SU-DHL-6 (cell line): ENCODE data around the gene GLOD4.

Experiments used
- EZH2phosphoT487 ChIP-seq: fragments of 200-600 bp; sonication (generic), shearing (Covaris generic); conservative IDR thresholded peaks from 2 replicates; pipeline ENCODE4 v1.6.1; 2018; ENCODE audit warnings: mild to moderate bottlenecking, antibody characterized with exemption, low read length, moderate library complexity, mixed read lengths
- TF ChIP-seq, protein P1 (sequence below): fragments of 200-600 bp; sonication (generic); IDR thresholded peaks from one replicate; pipeline ENCODE4 v1.5.1; 2017; ENCODE audit warnings: antibody characterized with exemption, mild to moderate bottlenecking, low read length, moderate library complexity; ENCODE audit not compliant: insufficient read depth, poor library complexity, severe bottlenecking

DNA sequence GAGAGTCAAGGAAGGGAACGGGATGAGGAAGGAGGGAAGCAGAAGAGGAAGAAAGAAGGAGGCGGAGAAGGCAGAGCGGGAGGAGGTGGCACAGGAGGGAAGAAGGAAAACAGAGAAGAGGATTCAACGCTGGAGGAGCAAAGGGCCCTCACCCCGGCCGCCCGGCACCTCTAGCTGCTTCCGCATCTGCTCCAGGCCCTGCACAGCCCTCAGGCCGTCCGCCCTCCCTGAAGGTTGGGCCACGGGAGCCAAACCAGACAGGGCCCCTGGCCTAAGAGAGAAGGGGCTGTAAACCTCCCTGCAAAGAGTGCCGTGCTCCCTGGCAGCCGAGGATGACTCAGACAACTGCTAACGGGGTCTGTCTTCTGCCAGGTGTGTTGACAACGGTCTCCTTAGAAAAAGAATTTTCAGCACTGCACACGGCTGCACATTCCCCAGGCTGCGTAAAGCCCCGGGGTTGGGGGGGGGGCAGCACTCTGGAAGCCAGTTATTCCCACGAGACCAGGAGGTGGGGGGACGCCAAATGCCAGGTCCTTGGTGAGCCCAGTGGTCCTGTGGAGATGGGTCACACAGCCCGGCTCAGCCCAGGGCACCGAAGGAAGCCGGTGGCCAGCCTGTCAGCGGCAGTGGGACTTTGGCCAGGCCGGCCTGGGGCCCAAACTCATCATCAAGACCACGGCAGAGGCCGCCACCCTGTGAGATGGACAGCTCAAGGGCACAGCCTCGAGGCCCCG is 29.1 kb upstream of the GLOD4 start:
- TF ChIP-seq, protein P1, sequence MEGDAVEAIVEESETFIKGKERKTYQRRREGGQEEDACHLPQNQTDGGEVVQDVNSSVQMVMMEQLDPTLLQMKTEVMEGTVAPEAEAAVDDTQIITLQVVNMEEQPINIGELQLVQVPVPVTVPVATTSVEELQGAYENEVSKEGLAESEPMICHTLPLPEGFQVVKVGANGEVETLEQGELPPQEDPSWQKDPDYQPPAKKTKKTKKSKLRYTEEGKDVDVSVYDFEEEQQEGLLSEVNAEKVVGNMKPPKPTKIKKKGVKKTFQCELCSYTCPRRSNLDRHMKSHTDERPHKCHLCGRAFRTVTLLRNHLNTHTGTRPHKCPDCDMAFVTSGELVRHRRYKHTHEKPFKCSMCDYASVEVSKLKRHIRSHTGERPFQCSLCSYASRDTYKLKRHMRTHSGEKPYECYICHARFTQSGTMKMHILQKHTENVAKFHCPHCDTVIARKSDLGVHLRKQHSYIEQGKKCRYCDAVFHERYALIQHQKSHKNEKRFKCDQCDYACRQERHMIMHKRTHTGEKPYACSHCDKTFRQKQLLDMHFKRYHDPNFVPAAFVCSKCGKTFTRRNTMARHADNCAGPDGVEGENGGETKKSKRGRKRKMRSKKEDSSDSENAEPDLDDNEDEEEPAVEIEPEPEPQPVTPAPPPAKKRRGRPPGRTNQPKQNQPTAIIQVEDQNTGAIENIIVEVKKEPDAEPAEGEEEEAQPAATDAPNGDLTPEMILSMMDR, result no peak
- TF ChIP-seq EZH2phosphoT487, result no peak
